ENCODE measurements around the gene MNX1. TPM values are rescaled to one million over a fixed set of nuclear protein-coding genes. Genes with fewer than 3 reads are reported as not detected.

The MNX1 gene
- total and polyA plus RNA-seq, 10 of the 15 experiments (the other 5 are each of a cell fraction or from before 2014, with no cell fraction given): 0.22 to 2.7 (median 1.3) TPM; not detected in 1

GRCh38 chr7:157016352-157017041 lies 6.0 kb upstream of the MNX1 start (continued):
- TF ChIP-seq SRF (IDR thresholded peaks at IDR 0.05; ENCODE audit: low read depth in 2 of 2, low read length in 2 of 2) (0 out of 4 replicates have a peak, but pooled peaks of 1 of the 2 experiments have one; percentile 19), PAX8 (IDR thresholded peaks at IDR 0.05) (no peak), IRF4 (IDR thresholded peaks at IDR 0.05; ENCODE audit: low read depth, low read length) (peak; percentile 90), USF2 (IDR thresholded peaks at IDR 0.05; ENCODE audit: borderline replicate concordance, low read depth, low read length) (no peak), RFX5 (IDR thresholded peaks at IDR 0.05; ENCODE audit: low read depth, low read length) (0 out of 2 replicates have a peak, but pooled peaks have one; percentile 23), SUZ12 (IDR thresholded peaks at IDR 0.05; ENCODE audit: unreplicated experiment) (no peak), MTA3 (IDR thresholded peaks at IDR 0.05; ENCODE audit: borderline replicate concordance, low read length) (peak; percentile 93; the same call in 1 of the 2 replicates), RAD51 (IDR thresholded peaks at IDR 0.05) (no peak; the same call in 1 of the 2 replicates), MXI1 (IDR thresholded peaks at IDR 0.05; ENCODE audit: low read depth, low read length) (peak; percentile 38; the same call in 1 of the 2 replicates), WRNIP1 (IDR thresholded peaks at IDR 0.05; ENCODE audit: borderline replicate concordance, low read depth, low read length) (0 out of 2 replicates have a peak, but pooled peaks have one; percentile 62), BCL11A (IDR thresholded peaks at IDR 0.05; ENCODE audit: low read depth, low read length) (peak; percentile 89), SMC3 (IDR thresholded peaks at IDR 0.05; ENCODE audit: borderline replicate concordance, low read length) (no peak), JUND (IDR thresholded peaks at IDR 0.05; ENCODE audit: low read depth, low read length) (no peak), E2F8 (IDR thresholded peaks at IDR 0.05; ENCODE audit: low read depth, partially characterized antibody) (no peak)
- TF ChIP-seq, protein P1, sequence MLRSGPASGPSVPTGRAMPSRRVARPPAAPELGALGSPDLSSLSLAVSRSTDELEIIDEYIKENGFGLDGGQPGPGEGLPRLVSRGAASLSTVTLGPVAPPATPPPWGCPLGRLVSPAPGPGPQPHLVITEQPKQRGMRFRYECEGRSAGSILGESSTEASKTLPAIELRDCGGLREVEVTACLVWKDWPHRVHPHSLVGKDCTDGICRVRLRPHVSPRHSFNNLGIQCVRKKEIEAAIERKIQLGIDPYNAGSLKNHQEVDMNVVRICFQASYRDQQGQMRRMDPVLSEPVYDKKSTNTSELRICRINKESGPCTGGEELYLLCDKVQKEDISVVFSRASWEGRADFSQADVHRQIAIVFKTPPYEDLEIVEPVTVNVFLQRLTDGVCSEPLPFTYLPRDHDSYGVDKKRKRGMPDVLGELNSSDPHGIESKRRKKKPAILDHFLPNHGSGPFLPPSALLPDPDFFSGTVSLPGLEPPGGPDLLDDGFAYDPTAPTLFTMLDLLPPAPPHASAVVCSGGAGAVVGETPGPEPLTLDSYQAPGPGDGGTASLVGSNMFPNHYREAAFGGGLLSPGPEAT (IDR thresholded peaks at IDR 0.05; ENCODE audit: low read depth): peak; percentile 90
- TF ChIP-seq, protein P2, sequence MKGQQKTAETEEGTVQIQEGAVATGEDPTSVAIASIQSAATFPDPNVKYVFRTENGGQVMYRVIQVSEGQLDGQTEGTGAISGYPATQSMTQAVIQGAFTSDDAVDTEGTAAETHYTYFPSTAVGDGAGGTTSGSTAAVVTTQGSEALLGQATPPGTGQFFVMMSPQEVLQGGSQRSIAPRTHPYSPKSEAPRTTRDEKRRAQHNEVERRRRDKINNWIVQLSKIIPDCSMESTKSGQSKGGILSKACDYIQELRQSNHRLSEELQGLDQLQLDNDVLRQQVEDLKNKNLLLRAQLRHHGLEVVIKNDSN (IDR thresholded peaks at IDR 0.05; ENCODE audit: borderline replicate concordance, extremely low read length, insufficient read depth, low read depth, low read length): no peak
- TF ChIP-seq, protein P3, sequence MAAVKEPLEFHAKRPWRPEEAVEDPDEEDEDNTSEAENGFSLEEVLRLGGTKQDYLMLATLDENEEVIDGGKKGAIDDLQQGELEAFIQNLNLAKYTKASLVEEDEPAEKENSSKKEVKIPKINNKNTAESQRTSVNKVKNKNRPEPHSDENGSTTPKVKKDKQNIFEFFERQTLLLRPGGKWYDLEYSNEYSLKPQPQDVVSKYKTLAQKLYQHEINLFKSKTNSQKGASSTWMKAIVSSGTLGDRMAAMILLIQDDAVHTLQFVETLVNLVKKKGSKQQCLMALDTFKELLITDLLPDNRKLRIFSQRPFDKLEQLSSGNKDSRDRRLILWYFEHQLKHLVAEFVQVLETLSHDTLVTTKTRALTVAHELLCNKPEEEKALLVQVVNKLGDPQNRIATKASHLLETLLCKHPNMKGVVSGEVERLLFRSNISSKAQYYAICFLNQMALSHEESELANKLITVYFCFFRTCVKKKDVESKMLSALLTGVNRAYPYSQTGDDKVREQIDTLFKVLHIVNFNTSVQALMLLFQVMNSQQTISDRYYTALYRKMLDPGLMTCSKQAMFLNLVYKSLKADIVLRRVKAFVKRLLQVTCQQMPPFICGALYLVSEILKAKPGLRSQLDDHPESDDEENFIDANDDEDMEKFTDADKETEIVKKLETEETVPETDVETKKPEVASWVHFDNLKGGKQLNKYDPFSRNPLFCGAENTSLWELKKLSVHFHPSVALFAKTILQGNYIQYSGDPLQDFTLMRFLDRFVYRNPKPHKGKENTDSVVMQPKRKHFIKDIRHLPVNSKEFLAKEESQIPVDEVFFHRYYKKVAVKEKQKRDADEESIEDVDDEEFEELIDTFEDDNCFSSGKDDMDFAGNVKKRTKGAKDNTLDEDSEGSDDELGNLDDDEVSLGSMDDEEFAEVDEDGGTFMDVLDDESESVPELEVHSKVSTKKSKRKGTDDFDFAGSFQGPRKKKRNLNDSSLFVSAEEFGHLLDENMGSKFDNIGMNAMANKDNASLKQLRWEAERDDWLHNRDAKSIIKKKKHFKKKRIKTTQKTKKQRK (IDR thresholded peaks at IDR 0.05; ENCODE audit: low read depth, low read length): no peak
